ENCODE data around the gene PRXL2A.
"Not testable (repeated sequence)": the region's sequence is repeated elsewhere in the genome, so short reads cannot be mapped to it uniquely, and the experiment has no call there.

PRXL2A gene

DNA sequence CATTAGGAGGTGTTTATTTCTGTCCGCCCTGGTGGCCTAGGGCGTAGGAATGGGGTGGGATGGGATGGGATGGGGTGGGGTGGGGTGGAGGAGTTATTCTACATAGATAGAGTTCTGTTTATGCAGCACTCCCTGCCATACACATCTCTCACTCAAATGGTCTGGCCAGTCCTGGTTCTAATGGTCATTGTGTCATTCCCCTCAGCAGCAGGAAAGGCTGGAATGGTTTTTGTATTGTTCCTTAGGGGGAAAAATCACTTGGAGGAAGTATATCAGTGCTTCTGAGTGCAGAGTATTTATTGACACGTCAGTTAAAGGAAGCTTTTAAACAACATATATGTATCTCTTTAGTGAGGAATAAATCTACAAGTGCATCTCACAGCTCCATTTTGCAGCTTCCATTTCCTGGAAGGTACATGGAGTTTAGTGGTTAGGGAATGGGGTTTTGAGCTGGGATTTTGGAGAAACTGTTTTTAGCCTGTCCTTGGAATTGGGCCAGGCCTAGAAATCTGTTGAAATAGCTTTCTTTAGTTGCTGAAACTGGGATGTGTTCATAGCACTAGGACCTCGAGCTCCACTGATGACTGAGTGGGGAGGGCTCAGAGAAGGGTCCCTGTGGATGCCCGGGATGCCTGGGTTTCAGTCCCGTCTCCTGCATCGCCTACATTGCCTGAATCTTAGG lies 54.1 kb downstream of the PRXL2A start:
- no peak for DNase-seq

DNA sequence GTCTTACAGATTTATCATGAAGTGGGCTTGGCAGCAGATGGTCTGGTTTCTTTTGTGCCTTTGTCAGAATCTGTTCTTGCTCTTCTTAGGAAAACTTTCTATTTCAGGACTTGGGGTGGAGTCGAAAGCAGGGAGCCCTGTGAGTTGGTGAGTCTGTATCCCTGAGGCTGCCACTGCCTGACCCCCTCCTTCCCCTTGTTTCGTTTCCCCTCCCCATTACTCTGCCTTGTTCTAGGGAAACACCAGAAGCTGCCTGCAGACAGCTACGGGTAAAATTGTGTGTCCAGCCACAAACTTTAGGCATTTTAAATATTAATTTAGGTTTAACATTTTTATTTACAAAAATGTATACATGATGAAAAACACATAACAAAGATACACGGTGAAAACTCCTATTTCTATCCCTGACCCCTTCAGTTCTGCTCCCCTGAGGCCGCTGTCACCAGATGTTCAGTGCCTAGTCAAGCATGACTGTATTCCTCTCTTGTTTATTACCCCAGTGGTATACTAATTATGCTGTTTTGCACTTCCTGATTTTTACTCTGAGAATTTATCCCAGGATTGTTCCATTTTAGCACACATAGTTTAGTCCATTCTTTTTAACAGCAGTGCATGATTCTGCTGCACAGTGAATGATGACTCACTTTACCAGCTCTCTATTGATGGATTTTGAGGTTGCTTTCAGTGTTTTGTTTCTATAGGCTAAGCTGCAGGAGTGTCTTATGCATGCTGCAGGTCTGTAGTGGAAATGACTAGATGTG lies 54.8 kb downstream of the PRXL2A start:
- DNase-seq = no peak

- no peak for DNase-seq
These were observed 55.5 kb downstream of the PRXL2A start for GRCh38 chr10:80463868-80464267.

GRCh38 chr10:80464557-80465450 lies 56.5 kb downstream of the PRXL2A start:
- no peak for DNase-seq

DNA sequence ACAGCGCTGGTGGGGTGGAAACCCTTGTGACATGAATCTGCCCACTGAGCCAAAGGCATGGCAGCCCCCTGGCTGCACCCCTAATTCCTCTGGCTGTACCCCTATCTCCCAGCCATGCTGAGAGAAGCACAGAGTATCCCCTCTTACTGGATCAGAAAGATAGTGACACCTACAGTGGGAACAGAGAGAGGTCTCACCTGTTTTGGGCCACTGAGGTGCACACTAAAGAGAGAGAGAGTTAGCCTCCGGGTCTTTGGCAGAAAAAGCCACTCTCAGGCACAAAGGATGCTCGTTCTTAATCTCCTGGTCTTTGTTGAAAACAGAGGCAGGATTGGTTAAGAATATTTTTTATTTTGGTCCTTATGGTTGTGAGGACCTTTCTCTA lies 57.1 kb downstream of the PRXL2A start:
- DNase-seq = no peak

GRCh38 chr10:80465839-80466590 lies 57.7 kb downstream of the PRXL2A start:
- DNase-seq = peak; percentile 53

GRCh38 chr10:80466724-80467326 lies 58.5 kb downstream of the PRXL2A start:
- DNase-seq = no peak

DNA sequence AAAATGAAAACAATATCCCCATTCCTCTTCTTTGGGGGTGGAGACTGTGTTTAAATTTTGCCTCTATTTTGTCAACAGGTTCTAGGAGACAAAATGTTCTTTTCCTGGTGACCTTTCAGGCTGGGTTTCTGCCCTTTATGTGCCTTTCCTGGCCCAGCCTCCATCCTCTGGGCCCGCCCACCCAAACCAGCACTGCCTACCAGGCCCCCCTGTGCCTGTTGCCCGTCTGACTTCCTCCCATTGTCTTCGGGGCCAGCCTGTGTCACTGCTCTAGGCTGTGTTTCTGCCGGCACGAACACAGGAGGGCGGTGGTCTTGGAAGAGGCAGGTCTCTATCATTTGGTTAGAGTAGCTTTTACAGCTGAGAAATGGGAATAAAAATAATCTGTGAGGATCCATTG lies 59.7 kb downstream of the PRXL2A start:
- peak; percentile 55 for DNase-seq

DNA sequence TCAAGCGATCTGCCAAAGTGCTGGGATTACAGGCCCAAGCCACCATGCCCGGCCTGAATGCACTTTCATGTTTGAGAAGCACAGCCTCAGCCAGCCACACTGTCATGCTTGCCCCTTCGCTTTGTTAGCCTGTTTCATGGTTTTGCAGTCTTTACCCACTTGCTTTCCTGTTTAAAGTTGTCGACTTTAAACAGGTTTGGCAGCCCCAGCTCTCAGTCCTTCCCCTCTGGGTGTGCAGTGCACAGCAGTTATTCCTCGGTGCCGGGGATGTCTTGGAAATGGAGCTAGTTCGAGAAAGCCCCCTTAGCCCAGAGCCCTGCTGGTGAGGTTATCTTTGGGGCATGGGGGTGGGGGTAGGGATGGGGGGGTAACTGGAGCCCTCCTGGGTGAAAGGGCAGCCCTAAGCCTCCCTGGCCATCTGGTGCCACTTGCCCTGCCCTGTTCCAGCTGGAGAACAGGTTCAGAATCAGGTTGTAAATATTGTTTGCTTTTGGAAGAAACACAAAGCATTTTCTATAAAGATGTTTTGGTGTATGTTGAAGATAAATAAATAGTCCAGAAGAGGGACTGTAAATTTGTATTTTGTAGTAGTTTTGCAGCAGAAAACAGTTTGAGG lies 60.6 kb downstream of the PRXL2A start:
- no peak for DNase-seq

GRCh38 chr10:80470266-80470665 lies 61.9 kb downstream of the PRXL2A start:
- DNase-seq = no peak

DNA sequence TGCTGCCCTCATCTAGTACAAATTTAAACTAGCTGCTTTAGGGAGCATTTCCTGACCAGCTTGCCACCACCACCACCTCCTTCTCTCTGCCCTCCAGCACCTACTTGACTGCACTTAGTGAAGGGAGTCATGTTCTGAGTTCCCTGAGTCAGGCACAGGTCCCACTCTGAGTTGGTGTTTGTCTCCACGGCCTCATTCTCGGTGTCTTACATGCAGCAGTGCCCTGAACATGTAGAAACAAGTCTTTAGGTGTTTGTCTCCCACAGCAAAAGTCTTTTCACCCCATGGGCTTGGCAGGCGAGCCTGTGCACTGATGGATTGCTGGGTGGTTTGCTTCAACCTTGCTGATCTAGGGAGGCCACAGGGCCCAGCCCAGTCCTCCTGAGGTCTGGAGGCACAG lies 62.6 kb downstream of the PRXL2A start:
- DNase-seq = no peak

DNA sequence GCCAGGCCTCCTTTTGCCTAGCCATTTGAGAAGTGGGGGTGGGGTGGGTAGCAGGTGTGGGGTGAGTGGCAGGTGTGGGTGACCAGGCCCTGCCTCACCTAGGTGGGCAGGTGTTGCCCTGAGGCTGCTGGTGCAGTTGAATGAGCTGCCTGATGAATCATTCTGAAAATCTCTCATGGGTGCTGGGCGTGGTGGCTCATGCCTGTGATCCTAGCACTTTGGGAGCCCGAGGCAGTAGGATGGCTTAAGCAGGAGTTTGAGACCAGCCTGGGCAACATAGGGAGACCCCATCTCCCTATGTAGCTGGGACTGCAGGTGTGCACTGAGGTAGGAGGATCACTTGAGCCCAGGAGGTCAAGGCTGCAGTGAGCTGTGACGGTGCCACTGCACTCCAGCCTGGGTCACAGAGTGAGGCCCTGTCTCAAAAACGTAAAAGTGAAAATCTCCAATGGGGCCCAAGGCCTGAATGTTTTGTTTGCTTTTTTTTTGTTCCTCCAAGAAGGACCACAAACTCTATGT lies 63.4 kb downstream of the PRXL2A start:
- DNase-seq = no peak

DNA sequence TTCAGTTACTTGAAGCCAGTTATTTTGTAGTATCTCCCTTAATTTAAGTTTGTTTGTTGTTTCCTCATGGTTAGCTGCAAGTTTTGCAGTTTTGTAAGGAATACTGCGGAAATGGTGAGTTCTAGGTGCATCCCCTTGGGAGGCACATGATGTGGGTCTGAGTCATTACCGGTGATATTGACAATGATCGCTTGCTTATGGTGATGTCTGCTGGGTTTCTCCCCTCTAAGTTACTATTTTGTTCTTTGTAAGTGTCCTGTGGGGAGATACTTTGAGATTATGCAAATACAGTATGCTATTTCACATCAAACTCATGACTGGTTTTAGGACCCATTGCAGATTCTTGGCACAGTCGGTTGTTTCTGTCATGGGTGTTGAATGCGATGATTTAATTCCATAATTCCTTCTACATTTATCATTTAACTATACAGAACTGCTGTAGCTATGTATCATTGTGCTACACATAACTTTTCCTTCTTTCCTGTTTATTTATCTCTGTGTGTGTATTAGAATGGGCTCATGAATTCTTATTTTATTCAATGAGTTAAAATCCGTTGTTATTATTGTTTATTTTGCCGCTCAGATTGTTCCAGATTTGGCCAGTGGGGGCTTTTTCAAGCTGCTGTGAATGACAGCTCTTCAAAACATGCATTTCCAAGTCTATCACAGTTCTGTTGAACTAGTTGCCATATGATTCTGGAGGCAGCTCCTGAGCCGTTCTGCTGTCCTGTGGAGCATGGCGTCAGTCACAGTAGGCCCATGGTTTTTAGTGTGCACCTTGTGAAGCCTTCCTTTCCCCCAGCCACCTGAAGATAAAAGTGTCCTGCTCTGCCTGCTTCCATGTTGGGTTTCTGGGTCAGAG lies 64.1 kb downstream of the PRXL2A start:
- DNase-seq = no peak

GRCh38 chr10:80473096-80473657 lies 64.8 kb downstream of the PRXL2A start:
- no peak for DNase-seq

DNA sequence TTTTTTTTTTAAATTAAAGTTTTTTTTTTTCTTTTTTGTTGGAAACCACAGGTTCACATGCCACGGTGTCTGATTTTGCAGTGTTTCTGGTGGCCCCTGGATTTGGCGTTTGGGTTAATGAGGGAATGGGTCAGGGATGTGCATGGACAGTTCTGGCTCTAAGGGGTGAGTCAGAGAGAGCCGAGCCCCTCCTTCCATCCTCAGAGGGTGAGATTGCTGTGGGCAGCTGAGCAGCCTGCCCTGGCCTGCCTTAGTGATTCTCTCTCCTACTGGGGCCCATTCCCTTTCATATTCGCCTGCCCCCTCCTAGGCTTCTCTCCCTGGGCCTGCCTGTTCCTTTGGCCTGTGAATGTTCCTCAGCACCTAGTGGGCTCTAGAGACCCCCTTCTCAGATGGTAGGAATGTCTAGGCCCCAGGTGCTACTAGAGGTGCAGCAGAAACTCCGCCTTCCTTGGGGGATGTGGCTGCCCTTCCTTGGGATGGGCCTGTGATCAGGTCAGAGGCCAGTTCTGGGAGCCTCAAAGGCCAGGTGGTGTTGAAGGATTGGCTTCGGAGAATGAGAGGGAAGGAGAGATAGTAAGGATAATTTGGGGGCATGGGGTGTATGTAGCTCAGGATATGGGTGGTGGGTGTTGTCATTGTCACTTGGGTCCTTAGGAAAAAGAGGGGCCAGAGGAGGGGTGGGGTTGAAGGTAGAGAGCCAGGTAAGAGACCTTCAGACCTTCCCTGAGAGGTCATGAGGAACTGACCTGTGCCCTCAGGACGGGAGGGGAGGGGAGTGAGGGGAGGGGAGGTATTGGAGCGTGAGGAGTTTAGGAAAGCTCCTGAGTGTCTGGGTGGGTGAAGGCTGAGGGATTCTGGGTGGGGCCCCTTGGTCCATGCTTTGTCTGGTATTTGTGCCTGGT lies 65.6 kb downstream of the PRXL2A start:
- no peak for DNase-seq

DNA sequence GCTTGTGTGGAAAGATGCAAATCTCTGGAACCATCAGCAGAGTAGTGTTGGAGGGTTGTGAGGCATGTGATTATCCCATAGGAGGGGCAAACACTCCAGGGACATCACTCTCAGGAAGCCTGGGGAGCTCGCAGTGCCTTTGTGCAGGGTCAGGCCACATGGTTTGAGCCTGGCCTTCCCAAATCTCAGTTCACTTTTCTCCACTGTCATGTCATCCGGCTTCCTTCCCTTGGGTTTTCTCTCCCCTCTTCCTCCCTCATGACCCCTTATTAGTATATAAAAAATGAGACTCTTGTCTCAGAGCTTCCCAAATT lies 66.2 kb downstream of the PRXL2A start:
- DNase-seq = no peak

DNA sequence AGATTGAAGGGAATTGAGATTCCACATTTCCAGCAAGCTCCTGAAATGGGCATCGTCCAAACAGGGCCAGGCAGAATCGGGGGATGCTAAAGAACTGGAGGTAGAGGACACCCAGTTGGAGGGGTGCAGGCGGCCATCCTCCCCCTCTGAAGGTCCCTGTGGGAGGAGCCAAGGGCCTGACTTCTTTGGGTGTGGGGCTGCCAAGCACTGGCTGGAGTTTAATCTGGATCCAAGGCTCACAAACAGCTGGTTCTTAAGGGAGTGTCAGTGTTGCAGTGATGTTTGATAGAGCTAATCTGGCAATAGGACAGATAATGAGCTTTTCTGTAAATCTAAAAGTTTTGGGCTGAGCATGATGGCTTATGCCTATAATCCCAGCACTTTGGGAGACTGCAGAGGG lies 66.6 kb downstream of the PRXL2A start:
- DNase-seq = no peak

- not testable (repeated sequence) for DNase-seq
These were observed 67.3 kb downstream of the PRXL2A start for GRCh38 chr10:80475641-80476040.

DNA sequence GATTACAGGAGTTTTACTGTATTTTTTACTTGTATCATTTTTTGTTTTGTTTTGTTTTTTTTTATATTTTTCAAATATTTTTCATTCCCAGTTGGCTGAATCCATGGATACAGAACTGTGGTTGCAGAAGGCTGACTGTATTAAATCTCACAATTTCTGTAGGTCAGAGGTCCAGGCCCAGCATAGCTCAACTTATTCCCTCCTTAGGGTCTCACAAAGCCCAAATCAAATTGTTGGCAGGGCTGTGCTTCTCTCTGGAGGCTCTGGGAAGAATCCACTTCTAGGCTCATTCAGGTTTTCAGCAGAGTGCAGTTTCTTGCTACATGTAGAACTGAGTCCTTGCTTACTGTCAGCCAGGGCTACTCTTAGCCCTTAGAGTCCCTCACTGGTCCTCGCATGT lies 68.3 kb downstream of the PRXL2A start:
- no peak for DNase-seq

Measured in CD4-positive, alpha-beta T cell treated with Interferon gamma for 1 hour (primary cell).